Omental fat pad (tissue), 4 donors: Measurements from ENCODE around the gene HOXD13. TPM values are rescaled to one million over a fixed set of nuclear protein-coding genes. Genes with fewer than 3 reads are reported as not detected.

Experiments used
- ATAC-seq: fragments of 150-250 bp; one replicate; pipeline ENCODE4 v1.9.1; 2016; ENCODE audit warnings: mild to moderate bottlenecking, moderate library complexity; ENCODE audit not compliant: low FRiP score
- DNase-seq: peaks from one replicate; pipeline ENCODE4 v3.0.0-alpha.2; 2019; ENCODE audit warnings: low spot score
- CTCF ChIP-seq, 3 donors: fragments of 450-650 bp; IDR thresholded peaks; one replicate each; pipeline ENCODE4 v1.5.1; 2016 to 2017; ENCODE audit warnings: antibody characterized with exemption in 3 of 3, mild to moderate bottlenecking in 3 of 3, moderate library complexity in 2 of 3
- total RNA-seq, 4 donors: library from RNA; depleted of rRNA; stranded (reverse); fragments of >200 nt; gene quantifications; one replicate each; pipeline ENCODE4 v1.1.0, GENCODE V29; 2016

HOXD13 gene
- total RNA-seq, 4 donors from 2014 or later: not detected

GRCh38 chr2:176076796-176077195, 15.7 kb upstream of the HOXD13 start:
- DNase-seq: no peak
- no peak for TF ChIP-seq CTCF (IDR thresholded peaks at IDR 0.05)
- no peak for ATAC-seq

- ATAC-seq (no peak), DNase-seq (no peak)
- no peak for TF ChIP-seq CTCF (IDR thresholded peaks at IDR 0.05)
These were observed 13.8 kb upstream of the HOXD13 start for GRCh38 chr2:176078541-176079284.

GRCh38 chr2:176079285-176079830, 13.2 kb upstream of the HOXD13 start:
- no peak for TF ChIP-seq CTCF (IDR thresholded peaks at IDR 0.05)
- no peak for ATAC-seq
- DNase-seq: no peak

- TF ChIP-seq CTCF (IDR thresholded peaks at IDR 0.05): peak in 1 of 3 donors; percentile 13
- ATAC-seq (no peak), DNase-seq (no peak)
These were observed 12.5 kb upstream of the HOXD13 start for GRCh38 chr2:176079831-176080539.

- ATAC-seq (no peak), DNase-seq (no peak)
- no peak for TF ChIP-seq CTCF (IDR thresholded peaks at IDR 0.05)
These were observed 11.8 kb upstream of the HOXD13 start for GRCh38 chr2:176080540-176081375.

- ATAC-seq (no peak), DNase-seq (no peak)
- no peak for TF ChIP-seq CTCF (IDR thresholded peaks at IDR 0.05)
These were observed 11.1 kb upstream of the HOXD13 start for GRCh38 chr2:176081376-176081836.
